ENCODE measurements around the gene TOR4A.

TOR4A gene

DNA sequence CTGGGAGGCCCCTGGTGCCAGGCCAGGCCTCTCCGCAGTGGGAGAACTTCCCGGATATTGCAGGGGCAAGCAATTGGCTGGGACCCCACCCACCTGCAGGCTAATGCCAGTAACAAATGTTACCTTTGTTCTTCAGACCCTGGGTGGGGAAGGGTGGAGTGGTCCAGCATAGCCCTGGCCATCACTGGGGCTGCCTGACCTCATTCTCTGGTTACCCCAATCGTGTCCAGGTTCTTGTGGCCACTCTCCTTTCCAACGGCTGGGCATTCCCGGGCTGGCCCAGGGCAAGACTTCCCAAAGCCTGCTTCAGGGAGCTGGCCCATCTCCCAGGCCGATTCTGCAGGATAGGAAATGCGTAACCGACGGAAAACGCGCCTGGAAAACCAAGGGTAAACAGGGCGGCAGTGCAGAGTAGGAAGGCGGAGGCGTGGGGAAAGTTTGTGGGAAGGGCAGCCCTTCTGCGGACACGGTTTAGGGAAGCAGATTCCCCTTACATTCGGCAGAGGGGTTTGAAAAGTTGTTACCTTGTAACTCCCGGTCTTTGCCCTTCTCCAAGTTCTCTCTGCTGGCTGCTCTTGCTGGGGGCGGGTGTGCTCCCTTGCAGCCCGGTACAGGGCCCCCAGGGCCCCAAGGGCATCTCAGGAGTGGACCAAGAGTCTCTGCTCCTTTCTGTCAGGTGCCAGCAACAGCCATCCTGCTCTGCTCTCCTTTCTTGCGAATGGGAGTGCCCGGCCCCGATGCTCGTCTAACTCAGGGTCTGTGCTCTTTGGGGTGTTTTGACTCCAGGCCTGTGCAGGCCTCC, 21.1 kb downstream of the TOR4A start:
- ATAC-seq, result no peak
- no peak for TF ChIP-seq GLIS3 (CRISPR knock-in tag; IDR thresholded peaks at IDR 0.05)
- TF ChIP-seq ZNF70 (CRISPR knock-in tag; IDR thresholded peaks at IDR 0.05), result no peak
- TF ChIP-seq ISL1 (CRISPR knock-in tag; IDR thresholded peaks at IDR 0.05), result no peak
- no peak for TF ChIP-seq BACH2 (CRISPR knock-in tag; IDR thresholded peaks at IDR 0.05; ENCODE audit: borderline replicate concordance)
- TF ChIP-seq, protein P1, sequence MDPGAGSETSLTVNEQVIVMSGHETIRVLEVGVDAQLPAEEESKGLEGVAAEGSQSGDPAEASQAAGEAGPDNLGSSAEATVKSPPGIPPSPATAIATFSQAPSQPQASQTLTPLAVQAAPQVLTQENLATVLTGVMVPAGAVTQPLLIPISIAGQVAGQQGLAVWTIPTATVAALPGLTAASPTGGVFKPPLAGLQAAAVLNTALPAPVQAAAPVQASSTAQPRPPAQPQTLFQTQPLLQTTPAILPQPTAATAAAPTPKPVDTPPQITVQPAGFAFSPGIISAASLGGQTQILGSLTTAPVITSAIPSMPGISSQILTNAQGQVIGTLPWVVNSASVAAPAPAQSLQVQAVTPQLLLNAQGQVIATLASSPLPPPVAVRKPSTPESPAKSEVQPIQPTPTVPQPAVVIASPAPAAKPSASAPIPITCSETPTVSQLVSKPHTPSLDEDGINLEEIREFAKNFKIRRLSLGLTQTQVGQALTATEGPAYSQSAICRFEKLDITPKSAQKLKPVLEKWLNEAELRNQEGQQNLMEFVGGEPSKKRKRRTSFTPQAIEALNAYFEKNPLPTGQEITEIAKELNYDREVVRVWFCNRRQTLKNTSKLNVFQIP (CRISPR knock-in tag; IDR thresholded peaks at IDR 0.05; ENCODE audit: borderline replicate concordance, low read depth), result no peak
- TF ChIP-seq, protein P2, sequence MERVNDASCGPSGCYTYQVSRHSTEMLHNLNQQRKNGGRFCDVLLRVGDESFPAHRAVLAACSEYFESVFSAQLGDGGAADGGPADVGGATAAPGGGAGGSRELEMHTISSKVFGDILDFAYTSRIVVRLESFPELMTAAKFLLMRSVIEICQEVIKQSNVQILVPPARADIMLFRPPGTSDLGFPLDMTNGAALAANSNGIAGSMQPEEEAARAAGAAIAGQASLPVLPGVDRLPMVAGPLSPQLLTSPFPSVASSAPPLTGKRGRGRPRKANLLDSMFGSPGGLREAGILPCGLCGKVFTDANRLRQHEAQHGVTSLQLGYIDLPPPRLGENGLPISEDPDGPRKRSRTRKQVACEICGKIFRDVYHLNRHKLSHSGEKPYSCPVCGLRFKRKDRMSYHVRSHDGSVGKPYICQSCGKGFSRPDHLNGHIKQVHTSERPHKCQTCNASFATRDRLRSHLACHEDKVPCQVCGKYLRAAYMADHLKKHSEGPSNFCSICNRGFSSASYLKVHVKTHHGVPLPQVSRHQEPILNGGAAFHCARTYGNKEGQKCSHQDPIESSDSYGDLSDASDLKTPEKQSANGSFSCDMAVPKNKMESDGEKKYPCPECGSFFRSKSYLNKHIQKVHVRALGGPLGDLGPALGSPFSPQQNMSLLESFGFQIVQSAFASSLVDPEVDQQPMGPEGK (CRISPR knock-in tag; IDR thresholded peaks at IDR 0.05; ENCODE audit: borderline replicate concordance), result no peak

DNA sequence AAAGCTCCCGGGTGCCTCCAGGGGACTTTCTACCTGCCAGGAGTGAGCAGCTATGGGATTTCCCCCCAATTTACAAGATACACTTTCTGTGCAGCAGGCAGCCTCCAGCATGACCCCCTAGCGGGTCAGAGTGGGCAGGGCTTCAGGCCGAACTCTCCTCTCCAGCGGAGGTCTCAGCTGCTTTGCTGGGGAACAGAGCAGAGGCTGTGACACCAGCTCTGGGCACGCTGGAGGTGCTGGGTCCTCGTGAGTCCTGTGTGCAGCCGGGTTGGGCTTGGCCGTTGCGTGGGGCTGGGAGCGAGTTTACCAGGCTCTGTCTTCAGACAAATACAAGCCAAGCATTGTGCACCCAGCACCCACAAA, 21.7 kb downstream of the TOR4A start:
- TF ChIP-seq ARNTL (CRISPR knock-in tag; IDR thresholded peaks at IDR 0.05; ENCODE audit: borderline replicate concordance, low read depth) (no peak), GLIS3 (CRISPR knock-in tag; IDR thresholded peaks at IDR 0.05) (no peak), ZC3H10 (CRISPR knock-in tag; IDR thresholded peaks at IDR 0.05) (no peak), PPARA (CRISPR knock-in tag; IDR thresholded peaks at IDR 0.05; ENCODE audit: borderline replicate concordance) (no peak), SNAI2 (CRISPR knock-in tag; IDR thresholded peaks at IDR 0.05) (no peak), ZNF8 (CRISPR knock-in tag; IDR thresholded peaks at IDR 0.05) (no peak), ZNF565 (CRISPR knock-in tag; conservative IDR thresholded peaks at IDR 0.05; ENCODE audit: low read depth) (no peak), ZNF70 (CRISPR knock-in tag; IDR thresholded peaks at IDR 0.05) (no peak), TOX (CRISPR knock-in tag; IDR thresholded peaks at IDR 0.05; ENCODE audit: borderline replicate concordance) (no peak)
- TF ChIP-seq, protein P3, sequence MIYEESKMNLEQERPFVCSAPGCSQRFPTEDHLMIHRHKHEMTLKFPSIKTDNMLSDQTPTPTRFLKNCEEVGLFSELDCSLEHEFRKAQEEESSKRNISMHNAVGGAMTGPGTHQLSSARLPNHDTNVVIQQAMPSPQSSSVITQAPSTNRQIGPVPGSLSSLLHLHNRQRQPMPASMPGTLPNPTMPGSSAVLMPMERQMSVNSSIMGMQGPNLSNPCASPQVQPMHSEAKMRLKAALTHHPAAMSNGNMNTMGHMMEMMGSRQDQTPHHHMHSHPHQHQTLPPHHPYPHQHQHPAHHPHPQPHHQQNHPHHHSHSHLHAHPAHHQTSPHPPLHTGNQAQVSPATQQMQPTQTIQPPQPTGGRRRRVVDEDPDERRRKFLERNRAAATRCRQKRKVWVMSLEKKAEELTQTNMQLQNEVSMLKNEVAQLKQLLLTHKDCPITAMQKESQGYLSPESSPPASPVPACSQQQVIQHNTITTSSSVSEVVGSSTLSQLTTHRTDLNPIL (CRISPR knock-in tag; IDR thresholded peaks at IDR 0.05; ENCODE audit: low read depth), result no peak
- no peak for ATAC-seq

DNA sequence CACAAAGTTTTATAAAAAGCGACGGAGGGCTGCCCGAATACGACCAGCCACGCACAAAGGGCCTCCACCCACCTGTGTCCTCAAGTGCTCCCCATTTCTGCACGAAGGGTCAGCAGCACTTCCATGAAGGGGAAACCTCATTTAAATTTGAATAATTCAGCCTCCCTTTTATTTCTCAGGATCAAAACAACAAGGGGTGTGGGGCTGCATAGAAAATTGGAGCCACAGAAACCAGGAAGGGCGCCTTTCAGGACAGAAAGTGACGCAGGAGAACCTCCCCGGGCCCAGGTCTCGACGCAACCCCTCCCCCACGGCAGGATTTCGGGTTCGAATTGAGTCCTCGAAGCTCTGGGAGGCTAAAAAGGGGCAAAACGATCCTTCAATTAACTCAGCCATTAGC, 22.4 kb downstream of the TOR4A start:
- ATAC-seq, result no peak
- TF ChIP-seq OSR1 (CRISPR knock-in tag; IDR thresholded peaks at IDR 0.05), result no peak
- no peak for TF ChIP-seq RARB (CRISPR knock-in tag; IDR thresholded peaks at IDR 0.05)
- TF ChIP-seq ZFP3 (CRISPR knock-in tag; IDR thresholded peaks at IDR 0.05), result no peak
- TF ChIP-seq GLIS3 (CRISPR knock-in tag; IDR thresholded peaks at IDR 0.05), result no peak
- no peak for TF ChIP-seq TCF4 (CRISPR knock-in tag; IDR thresholded peaks at IDR 0.05; ENCODE audit: borderline replicate concordance)
- no peak for TF ChIP-seq CSDC2 (CRISPR knock-in tag; IDR thresholded peaks at IDR 0.05)
- TF ChIP-seq ZNF70 (CRISPR knock-in tag; IDR thresholded peaks at IDR 0.05), result no peak
- no peak for TF ChIP-seq ISL1 (CRISPR knock-in tag; IDR thresholded peaks at IDR 0.05)
- TF ChIP-seq PPARA (CRISPR knock-in tag; IDR thresholded peaks at IDR 0.05; ENCODE audit: borderline replicate concordance), result no peak
- no peak for TF ChIP-seq ZNF565 (CRISPR knock-in tag; conservative IDR thresholded peaks at IDR 0.05; ENCODE audit: low read depth)
- TF ChIP-seq SNAI2 (CRISPR knock-in tag; IDR thresholded peaks at IDR 0.05), result no peak
- TF ChIP-seq, protein P2 (CRISPR knock-in tag; IDR thresholded peaks at IDR 0.05; ENCODE audit: borderline replicate concordance), result no peak
- TF ChIP-seq BACH2 (CRISPR knock-in tag; IDR thresholded peaks at IDR 0.05; ENCODE audit: borderline replicate concordance), result no peak
- TF ChIP-seq, protein P4, sequence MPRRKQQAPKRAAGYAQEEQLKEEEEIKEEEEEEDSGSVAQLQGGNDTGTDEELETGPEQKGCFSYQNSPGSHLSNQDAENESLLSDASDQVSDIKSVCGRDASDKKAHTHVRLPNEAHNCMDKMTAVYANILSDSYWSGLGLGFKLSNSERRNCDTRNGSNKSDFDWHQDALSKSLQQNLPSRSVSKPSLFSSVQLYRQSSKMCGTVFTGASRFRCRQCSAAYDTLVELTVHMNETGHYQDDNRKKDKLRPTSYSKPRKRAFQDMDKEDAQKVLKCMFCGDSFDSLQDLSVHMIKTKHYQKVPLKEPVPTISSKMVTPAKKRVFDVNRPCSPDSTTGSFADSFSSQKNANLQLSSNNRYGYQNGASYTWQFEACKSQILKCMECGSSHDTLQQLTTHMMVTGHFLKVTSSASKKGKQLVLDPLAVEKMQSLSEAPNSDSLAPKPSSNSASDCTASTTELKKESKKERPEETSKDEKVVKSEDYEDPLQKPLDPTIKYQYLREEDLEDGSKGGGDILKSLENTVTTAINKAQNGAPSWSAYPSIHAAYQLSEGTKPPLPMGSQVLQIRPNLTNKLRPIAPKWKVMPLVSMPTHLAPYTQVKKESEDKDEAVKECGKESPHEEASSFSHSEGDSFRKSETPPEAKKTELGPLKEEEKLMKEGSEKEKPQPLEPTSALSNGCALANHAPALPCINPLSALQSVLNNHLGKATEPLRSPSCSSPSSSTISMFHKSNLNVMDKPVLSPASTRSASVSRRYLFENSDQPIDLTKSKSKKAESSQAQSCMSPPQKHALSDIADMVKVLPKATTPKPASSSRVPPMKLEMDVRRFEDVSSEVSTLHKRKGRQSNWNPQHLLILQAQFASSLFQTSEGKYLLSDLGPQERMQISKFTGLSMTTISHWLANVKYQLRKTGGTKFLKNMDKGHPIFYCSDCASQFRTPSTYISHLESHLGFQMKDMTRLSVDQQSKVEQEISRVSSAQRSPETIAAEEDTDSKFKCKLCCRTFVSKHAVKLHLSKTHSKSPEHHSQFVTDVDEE (CRISPR knock-in tag; IDR thresholded peaks at IDR 0.05), result no peak
- TF ChIP-seq, protein P1 (CRISPR knock-in tag; IDR thresholded peaks at IDR 0.05; ENCODE audit: borderline replicate concordance, low read depth), result no peak
